CD14-positive monocyte (primary cell): ENCODE measurements around the gene MYO1A. TPM values are rescaled to one million over a fixed set of nuclear protein-coding genes. Genes with fewer than 3 reads are reported as not detected.
A peak's percentile ranks its signal among the peaks of the same experiment; 100 is the strongest.

Experiments used
- DNase-seq, 3 donors: peaks; one replicate each; pipeline ENCODE4 v3.0.0-alpha.2; 2011 to 2022
- H2AFZ ChIP-seq: 2 replicates; pipeline ENCODE4 v1.6.0; 2012; ENCODE audit warnings: mild to moderate bottlenecking, low read depth, low read length, inconsistent platforms; ENCODE audit not compliant: insufficient read depth, poor library complexity, severe bottlenecking
- H3K27ac ChIP-seq, 2 donors: 1 replicate in 1 of 2; 2 replicates in 1 of 2; pipeline ENCODE4 v1.5.1; 2012 to 2013; ENCODE audit warnings: low read length in 2 of 2, control low read depth in 1 of 2, inconsistent platforms in 1 of 2, low read depth in 1 of 2, mild to moderate bottlenecking in 1 of 2
- H3K27me3 ChIP-seq, 2 donors: one replicate each; pipeline versions ENCODE4 v1.6.0 to v1.6.1; 2011 to 2013; ENCODE audit warnings: low read length in 2 of 2; ENCODE audit not compliant: control insufficient read depth in 2 of 2, insufficient read depth in 2 of 2
- H3K36me3 ChIP-seq, 2 donors: replicated peaks in 1 of 2; 1 replicate in 1 of 2; 2 replicates in 1 of 2; pipeline versions ENCODE4 v1.5.1 to v1.6.1; 2012 to 2013; ENCODE audit warnings: low read length in 2 of 2, control low read depth in 1 of 2, inconsistent platforms in 1 of 2, mild to moderate bottlenecking in 1 of 2; ENCODE audit not compliant: insufficient read depth in 2 of 2, control insufficient read depth in 1 of 2
- H3K4me1 ChIP-seq, 2 donors: 1 replicate in 1 of 2; 2 replicates in 1 of 2; pipeline versions ENCODE4 v1.5.1 to v1.6.1; 2012 to 2013; ENCODE audit warnings: low read length in 2 of 2, control low read depth in 1 of 2, inconsistent platforms in 1 of 2, mild to moderate bottlenecking in 1 of 2, moderate library complexity in 1 of 2; ENCODE audit not compliant: insufficient read depth in 2 of 2, control insufficient read depth in 1 of 2
- H3K4me2 ChIP-seq: replicated peaks from 2 replicates; pipeline ENCODE3; 2012; ENCODE audit warnings: low read length, moderate library complexity, mild to moderate bottlenecking; ENCODE audit not compliant: poor library complexity, severe bottlenecking; ENCODE audit errors: extremely low read depth
- H3K4me3 ChIP-seq, 3 experiments: fragments of 200-600 bp in 1 of 3; sonication (generic) in 1 of 3; replicated peaks in 1 of 3; 1 replicate in 2 of 3; 2 replicates in 1 of 3; pipeline ENCODE4 v1.5.1; 2011 to 2013; ENCODE audit warnings: low read length in 3 of 3, mild to moderate bottlenecking in 3 of 3, control low read depth in 2 of 3, low read depth in 2 of 3, inconsistent platforms in 1 of 3, moderate library complexity in 1 of 3
- H3K79me2 ChIP-seq: 2 replicates; pipeline ENCODE4 v1.6.0; 2012; ENCODE audit warnings: mild to moderate bottlenecking, control low read depth, inconsistent platforms, low read length, moderate library complexity; ENCODE audit not compliant: insufficient read depth
- H3K9ac ChIP-seq: 2 replicates; pipeline ENCODE4 v1.6.0; 2017; ENCODE audit warnings: low read length, mild to moderate bottlenecking; ENCODE audit not compliant: insufficient read depth, poor library complexity, severe bottlenecking
- H3K9me3 ChIP-seq, 2 donors: replicated peaks in 1 of 2; 1 replicate in 1 of 2; 2 replicates in 1 of 2; pipeline versions ENCODE4 v1.5.1 to v1.6.1; 2012 to 2013; ENCODE audit warnings: low read length in 2 of 2, control low read depth in 1 of 2; ENCODE audit not compliant: control insufficient read depth in 1 of 2, insufficient read depth in 1 of 2
- H4K20me1 ChIP-seq: 2 replicates; pipeline ENCODE4 v1.6.0; 2012; ENCODE audit warnings: mild to moderate bottlenecking, low read length, control low read depth, moderate library complexity; ENCODE audit not compliant: insufficient read depth
- H3K27ac Mint-ChIP-seq, 7 donors: one replicate each; pipeline ENCODE4 v1.8.0; 2020; ENCODE audit warnings: mild to moderate bottlenecking in 7 of 7, mixed read lengths in 7 of 7, moderate library complexity in 6 of 7, inconsistent platforms in 2 of 7
- H3K27me3 Mint-ChIP-seq, 3 donors: one replicate each; pipeline ENCODE4 v1.8.0; 2021 to 2022; ENCODE audit warnings: low read depth in 3 of 3, mild to moderate bottlenecking in 3 of 3, mixed read lengths in 3 of 3, moderate library complexity in 3 of 3, inconsistent platforms in 1 of 3
- H3K36me3 Mint-ChIP-seq, 2 donors: one replicate each; pipeline ENCODE4 v1.8.0; 2020; ENCODE audit warnings: mixed read lengths in 2 of 2, inconsistent platforms in 1 of 2, mild to moderate bottlenecking in 1 of 2
- H3K4me1 Mint-ChIP-seq: one replicate; pipeline ENCODE4 v1.8.0; 2020; ENCODE audit warnings: mild to moderate bottlenecking, mixed read lengths
- H3K4me3 Mint-ChIP-seq, 2 donors: one replicate each; pipeline ENCODE4 v1.8.0; 2020; ENCODE audit warnings: mild to moderate bottlenecking in 2 of 2, mixed read lengths in 2 of 2, moderate library complexity in 1 of 2
- H3K9me3 Mint-ChIP-seq, 7 donors: one replicate each; pipeline ENCODE4 v1.8.0; 2020 to 2022; ENCODE audit warnings: mixed read lengths in 7 of 7, mild to moderate bottlenecking in 6 of 7, moderate library complexity in 6 of 7, inconsistent platforms in 2 of 7
- CTCF ChIP-seq: fragments of 200-600 bp; IDR thresholded peaks from one replicate; pipeline ENCODE4 v1.8.0; 2022; ENCODE audit warnings: antibody characterized with exemption, mild to moderate bottlenecking
- WGBS: methylation state at CpG from one replicate; pipeline ENCODE4 v1.1.5; 2013; ENCODE audit warnings: missing lambda C conversion rate; ENCODE audit not compliant: insufficient coverage; 5-methylcytosine and 5-hydroxymethylcytosine counted together
- intact Hi-C, 2 donors: fragments of 100-400 bp; cut with micrococcal nuclease; formaldehyde crosslinking; loops; one replicate each; pipeline versions ENCODE4 v1.15.0 to v1.15.1; 2023
- polyA plus RNA-seq, 3 donors: library from polyadenylated mRNA; depleted of rRNA in 1 of 3; unstranded in 2 of 3; stranded (reverse) in 1 of 3; fragments of 300-500 nt in 2 of 3; fragments of >200 nt in 1 of 3; fragmentation: Illumina TruSeq in 2 of 3; gene quantifications; 1 replicate in 2 of 3; 2 replicates in 1 of 3; pipeline ENCODE4 v1.2.3, GENCODE V29; 2012 to 2021

Gene MYO1A
- polyA plus RNA-seq, 3 donors: 0.22 to 1.7 (median 1.3) TPM

GRCh38 chr12:57029457-57029856 lies 20.5 kb downstream of the MYO1A start:
- 98% methylated on average over 7 of the region's 7 CpGs for WGBS
- DNase-seq: no peak
- Histone ChIP-seq H3K36me3 (no peaks in the 10 kb centered on the region), H3K79me2 (no peaks in the 10 kb centered on the region), H3K9me3 (no peaks in the 10 kb centered on the region), H3K4me3 (no peak overlapping the region), H3K9ac (no peak overlapping the region), H3K4me1 (peaks cover 11% of the 10 kb centered on the region in 2 donors), H3K27me3 (no peaks in the 10 kb centered on the region), H2AFZ (no peak overlapping the region), H3K27ac (no peak overlapping the region), H3K4me2 (no peak overlapping the region), H4K20me1 (no peaks in the 10 kb centered on the region)
- Mint-ChIP-seq H3K9me3 (no peaks in the 10 kb centered on the region), H3K27ac (no peak overlapping the region), H3K4me1 (peaks cover 12% of the 10 kb centered on the region), H3K36me3 (no peaks in the 10 kb centered on the region), H3K4me3 (no peak overlapping the region), H3K27me3 (peaks cover 2 to 4% (median 3%) of the 10 kb centered on the region in 3 donors)
- intact Hi-C loops: no loop called here
- TF ChIP-seq CTCF: no peak

DNA sequence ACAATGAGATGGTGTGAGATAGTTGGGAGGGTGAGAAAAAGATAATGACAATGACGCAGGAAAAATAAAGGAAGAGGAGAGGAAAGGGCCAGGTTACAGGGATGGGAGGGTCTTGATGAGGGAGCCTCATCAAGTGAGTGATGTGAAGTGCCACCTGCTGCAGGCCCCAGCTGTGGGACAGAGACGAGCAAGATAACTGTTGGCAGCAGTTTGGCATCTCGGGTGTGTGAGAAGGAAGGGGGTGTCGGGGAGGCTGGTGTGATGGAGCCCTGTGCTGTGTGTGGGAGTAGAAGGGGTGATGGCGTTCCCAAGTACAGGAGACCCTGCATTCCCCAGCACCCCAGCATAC lies 22.1 kb downstream of the MYO1A start:
- Histone ChIP-seq H3K4me3 (no peak overlapping the region), H3K79me2 (no peaks in the 10 kb centered on the region), H3K9me3 (no peaks in the 10 kb centered on the region), H2AFZ (no peak overlapping the region), H4K20me1 (no peaks in the 10 kb centered on the region), H3K27ac (no peak overlapping the region), H3K36me3 (no peaks in the 10 kb centered on the region), H3K9ac (no peak overlapping the region), H3K4me2 (no peak overlapping the region), H3K4me1 (peaks cover 11% of the 10 kb centered on the region in 2 donors), H3K27me3 (no peaks in the 10 kb centered on the region)
- no peaks in the 10 kb centered on the region for H3K36me3 Mint-ChIP-seq
- H3K4me3 Mint-ChIP-seq: peak overlapping the region in 1 of 2 donors; percentile 36
- no peak for DNase-seq
- TF ChIP-seq CTCF: no peak
- H3K4me1 Mint-ChIP-seq: peaks cover 12% of the 10 kb centered on the region
- no peaks in the 10 kb centered on the region for H3K9me3 Mint-ChIP-seq
- no peak overlapping the region for H3K27ac Mint-ChIP-seq
- whole genome bisulfite sequencing: 88% methylated on average over 2 of the region's 5 CpGs
- H3K27me3 Mint-ChIP-seq: peaks cover 2 to 3% (median 3%) of the 10 kb centered on the region in 3 donors
- intact Hi-C loops: no loop called here
